GM18526 (cell line): ENCODE measurements around the gene FUCA1.

Experiments used
- POLR2A ChIP-seq: IDR thresholded peaks from 3 replicates; pipeline ENCODE4 v1.6.1; 2011; ENCODE audit not compliant: insufficient read length; ENCODE audit errors: extremely low read depth

Gene FUCA1

GRCh38 chr1:23867895-23868556 lies at the start of gene FUCA1:
Gene FUCA1, minus strand, starts transcription at chr1:23868290. Its CDS starts 4 bp downstream, at chr1:23868286.
- peak; percentile 68 for TF ChIP-seq POLR2A

GRCh38 chr1:23916209-23917131 lies 48.4 kb upstream of the FUCA1 start:
- no peak for TF ChIP-seq POLR2A

- no peak for TF ChIP-seq POLR2A
Measured at GRCh38 chr1:23915466-23915865, 47.4 kb upstream of the FUCA1 start.

- TF ChIP-seq POLR2A = no peak
Measured at GRCh38 chr1:23914921-23915320, 46.8 kb upstream of the FUCA1 start.

DNA sequence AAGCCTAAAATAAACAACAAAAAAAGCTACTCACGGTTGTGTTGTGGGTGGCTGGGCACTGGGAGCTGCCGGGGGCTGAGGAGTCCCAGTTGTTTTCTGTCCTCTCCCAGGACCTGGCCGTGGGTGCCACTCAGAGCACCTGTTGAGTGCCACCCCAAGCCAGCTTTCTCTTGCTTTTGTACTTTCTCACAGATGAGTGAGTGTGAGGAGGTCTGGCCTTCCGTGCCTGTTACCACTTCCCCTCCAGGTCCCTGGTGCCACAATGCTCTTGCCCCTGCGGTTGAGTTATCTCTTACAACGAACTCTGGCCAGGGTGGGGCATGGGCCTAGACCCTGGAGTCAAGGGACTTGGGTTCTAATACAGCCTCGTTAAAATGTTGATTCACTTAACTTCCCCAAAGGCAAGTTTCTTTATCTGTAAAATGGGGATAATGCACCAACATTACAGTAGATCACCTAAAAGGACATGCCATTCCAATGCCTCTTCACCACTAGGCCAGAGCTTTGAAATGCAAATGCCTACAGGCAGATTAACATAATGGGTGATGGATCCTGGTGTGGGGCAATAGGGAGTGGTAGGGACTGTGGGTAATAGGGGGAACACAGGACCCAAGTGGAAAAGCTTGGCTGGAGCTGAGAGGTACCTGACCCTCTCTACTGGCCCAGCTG lies 45.3 kb upstream of the FUCA1 start, which contains the start of gene CNR2:
Gene CNR2 (minus strand): TSS at position 151 of the 669 bp plus-strand sequence. CDS start 37,745 bp downstream, outside the sequence.
- peak; percentile 77 for TF ChIP-seq POLR2A

DNA sequence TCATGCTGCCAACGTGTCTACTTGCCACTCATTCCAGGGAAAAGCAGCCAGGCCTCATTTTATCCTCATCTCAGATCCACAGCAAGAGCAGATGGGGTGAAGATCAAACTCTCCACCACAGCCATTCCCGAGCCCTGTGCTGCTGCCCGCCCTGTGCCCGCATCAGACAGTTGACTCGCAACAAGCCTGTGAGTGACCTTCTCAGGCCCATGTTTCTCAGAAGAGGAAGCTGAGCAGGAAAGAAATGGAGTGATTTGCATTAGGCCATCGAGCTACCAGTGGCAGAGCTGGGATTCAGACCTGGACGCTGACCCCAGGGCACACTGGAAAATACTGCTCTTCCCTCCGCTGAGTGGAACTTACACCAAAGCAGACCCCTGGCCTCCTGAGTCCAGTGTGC lies 43.8 kb upstream of the FUCA1 start:
- TF ChIP-seq POLR2A = no peak

DNA sequence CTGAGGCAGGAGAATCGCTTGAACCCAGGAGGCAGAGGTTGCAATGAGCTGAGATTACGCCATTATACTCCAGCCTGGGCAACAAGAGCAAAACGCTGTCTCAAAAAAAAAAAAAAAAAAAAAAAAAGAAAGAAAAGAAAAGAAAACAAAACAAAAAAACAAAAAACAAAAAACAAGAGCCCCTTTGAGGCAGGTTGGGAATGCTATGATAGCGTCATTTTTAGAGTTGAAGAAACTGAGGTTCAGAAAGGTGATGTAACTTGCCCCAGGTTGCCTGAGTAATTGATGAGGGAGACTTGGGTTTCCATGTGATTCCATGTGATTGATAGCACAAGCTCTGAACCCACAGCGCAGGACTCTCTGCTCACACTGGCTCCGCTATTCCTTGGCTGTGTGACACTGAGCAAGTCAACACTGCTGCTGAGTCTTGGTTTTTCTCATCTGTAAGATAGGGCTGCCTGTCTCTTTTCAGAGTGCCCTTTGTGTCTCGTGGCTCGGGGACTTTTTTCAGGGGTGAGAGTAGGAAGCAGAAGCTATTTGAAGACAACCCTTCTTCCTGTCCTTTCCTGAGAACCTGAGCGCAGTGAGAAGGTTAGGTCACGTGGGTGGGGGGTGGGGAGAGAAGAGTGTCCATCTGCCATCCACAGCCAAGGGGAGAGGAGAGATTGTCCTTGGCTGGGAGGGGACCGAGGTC lies 42.6 kb upstream of the FUCA1 start:
- TF ChIP-seq POLR2A = peak; percentile 45

- TF ChIP-seq POLR2A = no peak
Measured at GRCh38 chr1:23910144-23910543, 42.1 kb upstream of the FUCA1 start.

DNA sequence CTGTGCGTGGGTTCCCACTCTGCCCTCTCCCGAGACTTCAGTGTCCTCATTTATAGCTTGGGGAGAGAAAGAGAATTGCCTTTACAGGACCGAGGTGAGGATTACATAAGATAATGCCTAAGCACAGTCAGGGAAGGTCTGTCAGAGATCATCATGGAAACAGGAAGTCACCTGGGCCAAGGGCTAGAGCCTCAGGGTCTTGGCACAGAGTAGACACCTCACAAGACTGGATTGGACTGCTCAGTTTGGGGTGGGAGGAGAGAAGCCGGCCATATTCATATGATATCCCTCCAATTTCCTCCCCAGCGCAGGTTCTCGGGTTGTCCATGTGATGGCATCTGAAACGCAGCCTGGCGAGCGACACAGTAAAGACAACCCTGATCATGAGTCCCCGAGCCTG lies 41.3 kb upstream of the FUCA1 start:
- no peak for TF ChIP-seq POLR2A

GRCh38 chr1:23908453-23909341 lies 40.6 kb upstream of the FUCA1 start:
- TF ChIP-seq POLR2A = peak; percentile 39

- no peak for TF ChIP-seq POLR2A
Measured at GRCh38 chr1:23906731-23907130, 38.6 kb upstream of the FUCA1 start.

DNA sequence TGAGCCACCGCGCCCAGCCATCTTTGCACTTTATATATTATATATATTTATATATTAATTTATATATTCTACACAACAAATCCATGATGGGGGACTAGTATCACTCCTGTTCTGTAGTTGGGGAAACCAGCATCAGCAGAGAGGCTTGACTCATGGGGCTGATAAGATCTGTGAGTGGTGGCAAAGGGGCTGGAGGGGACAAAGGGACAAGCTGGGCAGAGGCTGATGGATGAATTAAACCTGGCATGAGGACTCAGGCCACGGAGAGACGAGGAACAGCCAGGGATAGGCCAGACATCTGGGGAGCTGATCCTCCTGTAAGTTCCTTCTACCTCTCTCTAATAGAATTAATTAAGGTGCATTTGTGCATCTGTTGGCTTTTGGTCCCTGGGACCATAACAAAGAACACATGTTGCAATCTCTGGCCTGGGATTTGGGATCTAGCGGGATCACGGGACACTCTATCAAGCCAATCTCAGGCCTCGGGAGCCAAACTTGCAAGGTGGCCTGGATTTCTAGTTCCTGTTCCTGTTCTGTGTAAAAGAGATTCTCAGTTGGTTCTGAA lies 37.5 kb upstream of the FUCA1 start:
- no peak for TF ChIP-seq POLR2A

- TF ChIP-seq POLR2A = no peak
Measured at GRCh38 chr1:23904748-23905357, 36.8 kb upstream of the FUCA1 start.
